ENCODE measurements around the gene KIF6. TPM values are rescaled to one million over a fixed set of nuclear protein-coding genes. Genes with fewer than 3 reads are reported as not detected.

Gene KIF6
- total RNA-seq, 1 donor from 2014 or later, result 0.43 TPM

- Histone ChIP-seq H3K27ac (no peak overlapping the region), H3K4me1 (no peaks in the 10 kb centered on the region), H3K9me3 (no peaks in the 10 kb centered on the region), H3K36me3 (no peaks in the 10 kb centered on the region), H3K27me3 (no peaks in the 10 kb centered on the region), H3K4me3 (no peak overlapping the region)
- no peak for TF ChIP-seq CTCF (IDR thresholded peaks at IDR 0.05)
- DNase-seq (ENCODE audit: low spot score in 2 of 2), result no peak
- intact Hi-C loops (cut with DNase I), result no loop called here
These were observed 444.9 kb downstream of the KIF6 start for GRCh38 chr6:39280247-39280731.

Other genes starting within 250 kb of the KIF6 start
- gene DAAM2, start 67.0 kb upstream of the KIF6 start, total RNA-seq, result 44.0 TPM
- 45.4 TPM for gene MOCS1, start 209.1 kb upstream of the KIF6 start, total RNA-seq

Data from ascending aorta (tissue), 2 donors.